ENCODE results near the gene SLC35G6. TPM values are rescaled to one million over a fixed set of nuclear protein-coding genes. Genes with fewer than 3 reads are reported as not detected.

Gene SLC35G6
- total RNA-seq, 1 donor from 2014 or later, result not detected

- no peaks in the 10 kb centered on the region for H3K4me1 Mint-ChIP-seq (ENCODE audit: unreplicated experiment)
- H3K27ac Mint-ChIP-seq (ENCODE audit: unreplicated experiment), result no peak overlapping the region
- H3K36me3 Mint-ChIP-seq (ENCODE audit: low read depth, unreplicated experiment), result peaks cover 50% of the 10 kb centered on the region
- no peaks in the 10 kb centered on the region for H3K9me3 Mint-ChIP-seq (ENCODE audit: unreplicated experiment)
- TF ChIP-seq, protein P1, sequence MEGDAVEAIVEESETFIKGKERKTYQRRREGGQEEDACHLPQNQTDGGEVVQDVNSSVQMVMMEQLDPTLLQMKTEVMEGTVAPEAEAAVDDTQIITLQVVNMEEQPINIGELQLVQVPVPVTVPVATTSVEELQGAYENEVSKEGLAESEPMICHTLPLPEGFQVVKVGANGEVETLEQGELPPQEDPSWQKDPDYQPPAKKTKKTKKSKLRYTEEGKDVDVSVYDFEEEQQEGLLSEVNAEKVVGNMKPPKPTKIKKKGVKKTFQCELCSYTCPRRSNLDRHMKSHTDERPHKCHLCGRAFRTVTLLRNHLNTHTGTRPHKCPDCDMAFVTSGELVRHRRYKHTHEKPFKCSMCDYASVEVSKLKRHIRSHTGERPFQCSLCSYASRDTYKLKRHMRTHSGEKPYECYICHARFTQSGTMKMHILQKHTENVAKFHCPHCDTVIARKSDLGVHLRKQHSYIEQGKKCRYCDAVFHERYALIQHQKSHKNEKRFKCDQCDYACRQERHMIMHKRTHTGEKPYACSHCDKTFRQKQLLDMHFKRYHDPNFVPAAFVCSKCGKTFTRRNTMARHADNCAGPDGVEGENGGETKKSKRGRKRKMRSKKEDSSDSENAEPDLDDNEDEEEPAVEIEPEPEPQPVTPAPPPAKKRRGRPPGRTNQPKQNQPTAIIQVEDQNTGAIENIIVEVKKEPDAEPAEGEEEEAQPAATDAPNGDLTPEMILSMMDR (IDR thresholded peaks at IDR 0.05; ENCODE audit: unreplicated experiment), result no peak
- DNase-seq (ENCODE audit: low spot score), result no peak
- H3K27me3 Mint-ChIP-seq (ENCODE audit: unreplicated experiment), result peaks cover 8% of the 10 kb centered on the region
- no peak overlapping the region for H3K4me3 Mint-ChIP-seq (ENCODE audit: unreplicated experiment)
These were observed 26.9 kb downstream of the SLC35G6 start for GRCh38 chr17:7508145-7508544.

DNA sequence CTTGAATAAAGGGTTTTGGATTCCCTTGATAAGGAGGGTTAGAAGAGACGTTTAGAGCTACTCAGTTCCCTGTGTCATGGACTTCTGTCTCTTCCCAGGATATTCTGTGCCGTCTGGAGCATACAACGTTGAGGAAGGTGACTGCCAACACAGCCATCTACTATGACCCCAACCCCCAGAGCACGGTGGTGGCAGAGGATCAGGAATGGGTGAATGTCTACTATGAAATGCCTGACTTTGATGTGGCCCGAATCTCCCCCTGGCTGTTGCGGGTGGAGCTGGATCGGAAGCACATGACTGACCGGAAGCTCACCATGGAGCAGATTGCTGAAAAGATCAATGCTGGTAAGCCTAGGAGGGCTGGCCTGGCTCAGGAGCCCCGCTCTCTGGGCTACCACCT lies 27.6 kb downstream of the SLC35G6 start:
- H3K27me3 Mint-ChIP-seq (ENCODE audit: unreplicated experiment), result peaks cover 9% of the 10 kb centered on the region
- H3K27ac Mint-ChIP-seq (ENCODE audit: unreplicated experiment), result no peak overlapping the region
- H3K9me3 Mint-ChIP-seq (ENCODE audit: unreplicated experiment), result no peaks in the 10 kb centered on the region
- no peaks in the 10 kb centered on the region for H3K4me1 Mint-ChIP-seq (ENCODE audit: unreplicated experiment)
- TF ChIP-seq, protein P1 (IDR thresholded peaks at IDR 0.05; ENCODE audit: unreplicated experiment), result no peak
- peak overlapping the region; percentile 31 for H3K4me3 Mint-ChIP-seq (ENCODE audit: unreplicated experiment)
- no peak for DNase-seq (ENCODE audit: low spot score)
- peaks cover 48% of the 10 kb centered on the region for H3K36me3 Mint-ChIP-seq (ENCODE audit: low read depth, unreplicated experiment)

- Mint-ChIP-seq H3K9me3 (ENCODE audit: unreplicated experiment) (no peaks in the 10 kb centered on the region), H3K4me1 (ENCODE audit: unreplicated experiment) (no peaks in the 10 kb centered on the region), H3K27me3 (ENCODE audit: unreplicated experiment) (peaks cover 8% of the 10 kb centered on the region), H3K36me3 (ENCODE audit: low read depth, unreplicated experiment) (peaks cover 43% of the 10 kb centered on the region), H3K27ac (ENCODE audit: unreplicated experiment) (no peak overlapping the region), H3K4me3 (ENCODE audit: unreplicated experiment) (no peak overlapping the region)
- DNase-seq (ENCODE audit: low spot score), result no peak
- TF ChIP-seq, protein P1 (IDR thresholded peaks at IDR 0.05; ENCODE audit: unreplicated experiment), result no peak
These were observed 28.7 kb downstream of the SLC35G6 start for GRCh38 chr17:7509937-7510336.

- no peak for DNase-seq (ENCODE audit: low spot score)
- peaks cover 43% of the 10 kb centered on the region for H3K36me3 Mint-ChIP-seq (ENCODE audit: low read depth, unreplicated experiment)
- peak overlapping the region; percentile 76 for H3K4me3 Mint-ChIP-seq (ENCODE audit: unreplicated experiment)
- no peak overlapping the region for H3K27ac Mint-ChIP-seq (ENCODE audit: unreplicated experiment)
- H3K9me3 Mint-ChIP-seq (ENCODE audit: unreplicated experiment), result no peaks in the 10 kb centered on the region
- H3K4me1 Mint-ChIP-seq (ENCODE audit: unreplicated experiment), result no peaks in the 10 kb centered on the region
- H3K27me3 Mint-ChIP-seq (ENCODE audit: unreplicated experiment), result peaks cover 8% of the 10 kb centered on the region
- TF ChIP-seq, protein P1 (IDR thresholded peaks at IDR 0.05; ENCODE audit: unreplicated experiment), result no peak
These were observed 29.9 kb downstream of the SLC35G6 start for GRCh38 chr17:7511108-7511507.

DNA sequence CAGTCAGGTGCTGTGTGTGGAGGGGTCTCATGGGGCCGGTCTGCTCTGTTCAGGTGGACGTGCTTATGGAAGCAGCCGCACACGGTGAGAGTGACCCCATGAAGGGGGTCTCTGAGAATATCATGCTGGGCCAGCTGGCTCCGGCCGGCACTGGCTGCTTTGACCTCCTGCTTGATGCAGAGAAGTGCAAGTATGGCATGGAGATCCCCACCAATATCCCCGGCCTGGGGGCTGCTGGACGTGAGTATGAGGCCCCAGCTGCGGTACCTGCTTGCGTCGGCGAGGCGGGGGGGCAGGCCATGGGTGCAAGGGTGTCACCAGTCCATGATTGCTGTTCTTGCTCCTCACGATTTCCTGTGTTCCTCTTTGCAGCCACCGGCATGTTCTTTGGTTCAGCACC lies 30.9 kb downstream of the SLC35G6 start:
- Mint-ChIP-seq H3K9me3 (ENCODE audit: unreplicated experiment) (no peaks in the 10 kb centered on the region), H3K27me3 (ENCODE audit: unreplicated experiment) (peaks cover 9% of the 10 kb centered on the region), H3K36me3 (ENCODE audit: low read depth, unreplicated experiment) (peaks cover 43% of the 10 kb centered on the region), H3K4me3 (ENCODE audit: unreplicated experiment) (peak overlapping the region; percentile 76), H3K27ac (ENCODE audit: unreplicated experiment) (no peak overlapping the region), H3K4me1 (ENCODE audit: unreplicated experiment) (no peaks in the 10 kb centered on the region)
- DNase-seq (ENCODE audit: low spot score), result no peak
- TF ChIP-seq, protein P1 (IDR thresholded peaks at IDR 0.05; ENCODE audit: unreplicated experiment), result no peak
